ENCODE measurements around the gene UCHL3.

UCHL3 gene

DNA sequence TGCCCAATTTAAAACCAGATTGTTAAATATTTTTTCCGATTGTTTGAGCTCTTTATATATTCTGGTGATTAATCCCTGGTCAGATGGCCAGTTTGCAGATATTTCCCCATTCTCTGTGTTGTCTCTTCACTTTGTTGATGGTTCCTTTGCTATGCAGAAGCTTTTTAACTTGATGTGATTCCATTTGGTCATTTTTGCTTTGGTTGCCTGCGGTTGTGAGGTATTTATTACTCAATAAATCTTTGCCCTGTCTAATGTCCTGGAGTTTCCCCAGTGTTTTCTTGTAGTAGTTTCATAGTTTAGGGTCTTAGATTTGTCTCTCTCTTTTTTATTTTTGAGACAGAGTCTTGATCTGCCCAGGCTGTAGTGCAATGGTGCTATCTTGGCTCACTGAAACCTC lies 62.8 kb downstream of the UCHL3 start:
- TF ChIP-seq JUND (IDR thresholded peaks at IDR 0.05; ENCODE audit: low read depth), result no peak
- in situ Hi-C loops (cut with HindIII; ENCODE audit: low pct_unique_long_range_greater_than_20kb, low sequenced_read_pairs), result no loop called here
- no peak for DNase-seq (ENCODE audit: low read depth in 1 of 2, low spot score in 1 of 2)

- peak in 1 of 2 experiments; percentile 33 for DNase-seq (ENCODE audit: low read depth in 1 of 2, low spot score in 1 of 2)
- TF ChIP-seq JUND (IDR thresholded peaks at IDR 0.05; ENCODE audit: low read depth), result no peak
- in situ Hi-C loops (cut with HindIII; ENCODE audit: low pct_unique_long_range_greater_than_20kb, low sequenced_read_pairs), result no loop called here
These were observed 67.6 kb downstream of the UCHL3 start for GRCh38 chr13:75617230-75617629.

DNA sequence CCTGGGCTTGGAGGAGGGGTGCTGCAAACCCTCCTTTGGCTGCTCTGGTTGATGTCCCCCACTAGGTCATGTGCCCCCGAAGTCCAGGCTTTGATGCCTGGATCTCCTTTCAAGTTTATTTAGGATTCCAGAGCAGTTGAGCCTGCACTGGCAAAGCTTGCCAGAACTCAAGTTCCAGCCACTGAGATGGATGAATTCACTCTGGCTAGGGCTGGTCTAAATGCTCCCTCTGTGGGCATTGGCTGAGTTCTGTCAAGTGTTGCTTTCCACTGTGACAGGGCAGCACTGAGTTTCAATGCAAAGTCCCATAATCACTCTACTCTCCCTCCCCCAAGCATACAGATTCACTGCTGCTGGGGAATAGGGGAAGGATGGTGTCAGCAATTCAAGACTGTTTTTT lies 68.7 kb downstream of the UCHL3 start:
- TF ChIP-seq JUND (IDR thresholded peaks at IDR 0.05; ENCODE audit: low read depth), result no peak
- in situ Hi-C loops (cut with HindIII; ENCODE audit: low pct_unique_long_range_greater_than_20kb, low sequenced_read_pairs), result no loop called here
- no peak for DNase-seq (ENCODE audit: low read depth in 1 of 2, low spot score in 1 of 2)

DNA sequence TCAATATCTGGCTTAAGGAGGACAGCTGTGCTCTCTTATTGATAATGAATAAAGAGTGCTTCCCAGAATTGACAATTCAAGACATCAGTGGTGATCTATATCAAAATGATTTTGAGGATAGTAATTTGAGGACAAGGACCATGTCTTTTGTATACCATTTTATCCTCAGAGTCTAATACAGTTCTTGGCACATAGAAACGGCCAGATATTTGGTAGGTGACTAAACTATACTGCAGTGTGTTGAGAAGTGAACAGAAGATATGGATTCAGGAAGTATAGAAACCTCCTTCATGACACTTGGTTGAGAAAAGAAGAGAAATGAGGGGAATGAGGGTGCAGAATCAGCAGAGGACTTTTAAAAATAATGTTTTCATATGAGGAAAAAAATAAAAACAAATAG lies 70.4 kb downstream of the UCHL3 start:
- TF ChIP-seq JUND (IDR thresholded peaks at IDR 0.05; ENCODE audit: low read depth), result no peak
- in situ Hi-C loops (cut with HindIII; ENCODE audit: low pct_unique_long_range_greater_than_20kb, low sequenced_read_pairs), result no loop called here
- no peak for DNase-seq (ENCODE audit: low read depth in 1 of 2, low spot score in 1 of 2)

DNA sequence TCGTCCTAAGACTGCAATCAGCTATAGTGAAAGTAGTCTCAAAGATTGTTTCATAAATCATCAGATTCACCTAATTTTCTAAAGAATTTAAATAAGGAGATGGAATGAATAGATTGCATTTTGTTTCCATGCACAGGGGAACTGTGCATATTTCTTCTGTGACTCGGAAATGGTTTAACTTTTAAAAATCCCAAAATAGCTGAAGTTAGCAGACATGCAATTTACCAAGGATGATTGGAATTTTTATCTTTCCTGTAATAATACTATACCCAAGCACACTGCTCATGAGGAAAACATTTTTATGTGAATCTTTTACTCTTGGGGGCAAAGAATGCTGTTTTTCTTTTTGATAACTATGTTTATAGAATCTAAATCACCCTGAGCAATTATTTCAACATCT lies 71.6 kb downstream of the UCHL3 start:
- no peak for TF ChIP-seq JUND (IDR thresholded peaks at IDR 0.05; ENCODE audit: low read depth)
- no peak for DNase-seq (ENCODE audit: low read depth in 1 of 2, low spot score in 1 of 2)
- in situ Hi-C loops (cut with HindIII; ENCODE audit: low pct_unique_long_range_greater_than_20kb, low sequenced_read_pairs), result no loop called here

DNA sequence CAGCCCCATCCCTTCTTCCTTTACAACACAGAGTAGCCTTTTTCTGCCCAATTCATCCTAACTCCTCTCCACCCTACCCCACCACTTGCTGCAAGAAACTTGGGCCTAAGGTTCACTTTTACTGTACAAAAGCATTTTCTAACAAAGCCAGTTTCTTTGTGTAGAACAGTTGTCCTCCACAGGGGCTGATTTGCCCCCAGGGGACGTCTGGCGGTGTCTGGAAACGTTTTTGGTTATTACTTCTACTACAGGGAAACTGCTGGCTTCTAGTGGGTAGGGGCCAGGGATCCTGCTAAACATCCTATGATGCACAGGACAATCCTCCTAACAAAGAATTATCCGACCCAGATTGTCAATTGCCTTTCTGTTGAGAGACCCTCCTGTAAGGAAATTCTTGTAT lies 79.2 kb downstream of the UCHL3 start:
- TF ChIP-seq JUND (IDR thresholded peaks at IDR 0.05; ENCODE audit: low read depth), result no peak
- in situ Hi-C loops (cut with HindIII; ENCODE audit: low pct_unique_long_range_greater_than_20kb, low sequenced_read_pairs), result no loop called here

GRCh38 chr13:75633285-75633684 lies 83.7 kb downstream of the UCHL3 start:
- in situ Hi-C loops (cut with HindIII; ENCODE audit: low pct_unique_long_range_greater_than_20kb, low sequenced_read_pairs), result no loop called here
- no peak for TF ChIP-seq JUND (IDR thresholded peaks at IDR 0.05; ENCODE audit: low read depth)
- no peak for DNase-seq (ENCODE audit: low read depth in 1 of 2, low spot score in 1 of 2)

More for the DNA sequence above, 79.2 kb downstream of the UCHL3 start:
- DNase-seq (ENCODE audit: low read depth in 1 of 2, low spot score in 1 of 2), result no peak

GRCh38 chr13:75635101-75635827 lies 85.7 kb downstream of the UCHL3 start:
- TF ChIP-seq JUND (IDR thresholded peaks at IDR 0.05; ENCODE audit: low read depth), result no peak
- in situ Hi-C loops (cut with HindIII; ENCODE audit: low pct_unique_long_range_greater_than_20kb, low sequenced_read_pairs), result no loop called here
- DNase-seq (ENCODE audit: low read depth in 1 of 2, low spot score in 1 of 2), result peak in 1 of 2 experiments; percentile 18

DNA sequence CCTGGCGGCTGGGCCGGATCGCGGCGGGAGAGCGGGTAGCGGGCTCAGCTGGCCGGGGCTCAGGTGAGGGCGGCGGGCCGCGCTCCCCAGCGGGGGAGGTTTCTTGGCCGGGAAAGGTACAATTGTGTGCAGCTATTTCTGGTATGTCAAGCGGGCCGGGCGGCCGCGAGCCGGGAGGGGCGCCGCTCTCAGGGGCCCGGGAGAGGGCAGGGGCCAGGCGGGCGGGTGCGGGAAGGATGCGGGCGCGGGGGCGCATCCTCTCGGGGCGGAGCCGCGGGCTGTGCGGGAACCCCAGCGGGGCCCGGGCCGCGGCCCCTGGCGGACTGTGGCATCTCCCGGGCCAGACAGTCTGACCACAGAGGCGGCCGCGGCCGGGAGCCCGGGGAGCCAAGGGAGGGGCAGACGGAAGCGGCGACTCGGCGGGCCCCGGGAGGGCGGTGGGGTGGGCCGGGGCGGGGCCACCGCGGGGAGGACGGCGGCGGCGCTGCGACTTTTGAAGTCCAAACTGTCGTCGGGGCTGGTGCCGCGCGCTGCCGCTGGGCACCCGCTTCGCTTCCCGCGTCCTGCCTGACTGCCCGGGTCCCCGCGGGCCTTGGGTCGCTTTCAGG lies 86.3 kb downstream of the UCHL3 start, which contains the start of gene LMO7:
LMO7 (plus strand) TSS at position 503 of the 608 bp plus-strand sequence. CDS start 328 bp downstream, outside the sequence.
- in situ Hi-C loops (cut with HindIII; ENCODE audit: low pct_unique_long_range_greater_than_20kb, low sequenced_read_pairs), result no loop called here
- TF ChIP-seq JUND (IDR thresholded peaks at IDR 0.05; ENCODE audit: low read depth), result no peak
- peak; percentile 18 to 58 for DNase-seq (ENCODE audit: low read depth in 1 of 2, low spot score in 1 of 2)

DNA sequence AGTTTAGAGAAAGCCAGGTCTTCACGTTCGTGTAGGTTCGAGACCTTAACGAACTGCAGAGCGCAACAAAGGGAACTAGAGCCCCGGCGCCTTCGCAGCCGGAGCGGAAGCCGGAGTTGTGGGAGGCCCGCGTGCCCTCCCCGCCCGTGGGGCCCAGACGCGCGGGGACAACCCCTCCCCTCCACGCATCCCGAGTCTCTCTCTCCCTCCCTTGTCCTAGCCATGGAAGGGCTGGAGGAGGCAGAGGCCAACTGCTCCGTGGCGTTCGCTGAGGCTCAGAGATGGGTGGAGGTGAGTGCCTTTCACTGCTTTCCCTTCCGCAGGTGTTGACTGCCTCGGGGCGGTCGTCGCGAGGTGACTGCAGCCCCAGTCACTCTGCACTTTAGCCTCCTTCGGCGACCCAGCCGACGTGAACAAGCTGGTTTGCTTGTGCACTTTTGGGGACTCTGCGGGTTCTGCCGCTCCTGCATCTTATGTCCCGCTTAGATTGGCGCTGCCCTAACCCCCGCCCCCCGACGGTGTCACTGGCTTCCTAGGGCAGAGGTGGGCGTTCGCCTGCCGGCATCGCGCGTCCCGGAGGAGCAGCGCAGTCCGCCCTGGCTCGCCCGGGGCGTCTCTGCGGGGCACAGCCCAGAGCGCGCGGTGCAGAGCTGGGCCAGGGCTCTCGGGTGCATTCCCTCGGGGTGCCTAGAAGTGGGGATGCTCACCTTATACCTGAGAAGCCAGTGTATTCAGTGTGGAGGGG lies 87.0 kb downstream of the UCHL3 start:
- peak; percentile 18 to 43 for DNase-seq (ENCODE audit: low read depth in 1 of 2, low spot score in 1 of 2)
- TF ChIP-seq JUND (IDR thresholded peaks at IDR 0.05; ENCODE audit: low read depth), result no peak
- in situ Hi-C loops (cut with HindIII; ENCODE audit: low pct_unique_long_range_greater_than_20kb, low sequenced_read_pairs), result no loop called here

GRCh38 chr13:75637181-75637750 lies 87.7 kb downstream of the UCHL3 start:
- in situ Hi-C loops (cut with HindIII; ENCODE audit: low pct_unique_long_range_greater_than_20kb, low sequenced_read_pairs), result no loop called here
- no peak for DNase-seq (ENCODE audit: low read depth in 1 of 2, low spot score in 1 of 2)
- TF ChIP-seq JUND (IDR thresholded peaks at IDR 0.05; ENCODE audit: low read depth), result no peak

DNA sequence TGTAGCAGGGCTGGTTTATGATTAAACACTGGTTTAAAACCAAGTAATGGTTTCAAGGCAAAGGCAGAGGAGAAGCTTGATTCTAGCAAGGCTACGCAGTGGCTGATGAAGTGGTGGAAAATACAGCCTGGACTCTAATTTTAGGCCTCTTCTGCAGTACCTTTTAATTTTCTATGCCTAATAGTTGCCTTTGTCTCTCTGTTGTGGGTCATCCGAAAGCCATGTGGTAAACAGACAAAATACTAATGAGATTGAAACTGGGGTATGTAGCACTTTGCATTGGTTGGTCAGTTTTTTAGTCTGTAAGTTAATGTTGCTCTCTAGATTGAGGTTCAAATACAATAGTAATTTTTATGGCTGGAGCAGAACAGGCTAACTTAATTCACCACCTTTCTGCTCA lies 89.9 kb downstream of the UCHL3 start:
- DNase-seq (ENCODE audit: low read depth in 1 of 2, low spot score in 1 of 2), result no peak
- no peak for TF ChIP-seq JUND (IDR thresholded peaks at IDR 0.05; ENCODE audit: low read depth)
- in situ Hi-C loops (cut with HindIII; ENCODE audit: low pct_unique_long_range_greater_than_20kb, low sequenced_read_pairs), result no loop called here

DNA sequence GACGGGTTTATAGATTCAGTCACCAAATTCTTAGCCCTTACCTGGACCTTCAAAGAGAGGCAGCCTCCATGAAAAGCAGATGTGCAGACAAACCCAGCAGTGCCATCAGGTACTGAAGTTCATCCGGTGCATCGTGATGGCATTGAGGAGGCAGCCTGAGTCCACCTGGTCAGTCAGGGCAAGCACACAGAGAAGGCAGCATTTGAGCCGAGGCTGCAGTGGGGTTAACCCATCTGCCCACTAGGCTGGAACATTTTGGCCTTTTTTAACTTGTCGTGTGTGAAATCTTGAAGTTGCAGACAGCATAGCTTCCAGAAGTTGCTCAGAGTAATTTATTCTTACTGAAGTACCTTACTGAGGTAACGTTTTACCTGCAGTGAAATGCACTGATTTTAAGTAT lies 91.4 kb downstream of the UCHL3 start:
- DNase-seq (ENCODE audit: low read depth in 1 of 2, low spot score in 1 of 2), result no peak
- TF ChIP-seq JUND (IDR thresholded peaks at IDR 0.05; ENCODE audit: low read depth), result no peak
- in situ Hi-C loops (cut with HindIII; ENCODE audit: low pct_unique_long_range_greater_than_20kb, low sequenced_read_pairs), result no loop called here

Data from T47D (cell line).